HG02884 (cell line): ENCODE data around the gene MUC15.

Source experiments
- ATAC-seq: cut with Tn5 transposase; IDR thresholded peaks from one replicate; pipeline ENCODE4 v1.9.1; 2021; ENCODE audit warnings: mild to moderate bottlenecking, moderate library complexity; ENCODE audit not compliant: unreplicated experiment

Gene MUC15

GRCh38 chr11:26575946-26576345, 3.9 kb upstream of the MUC15 start:
- ATAC-seq, result no peak

DNA sequence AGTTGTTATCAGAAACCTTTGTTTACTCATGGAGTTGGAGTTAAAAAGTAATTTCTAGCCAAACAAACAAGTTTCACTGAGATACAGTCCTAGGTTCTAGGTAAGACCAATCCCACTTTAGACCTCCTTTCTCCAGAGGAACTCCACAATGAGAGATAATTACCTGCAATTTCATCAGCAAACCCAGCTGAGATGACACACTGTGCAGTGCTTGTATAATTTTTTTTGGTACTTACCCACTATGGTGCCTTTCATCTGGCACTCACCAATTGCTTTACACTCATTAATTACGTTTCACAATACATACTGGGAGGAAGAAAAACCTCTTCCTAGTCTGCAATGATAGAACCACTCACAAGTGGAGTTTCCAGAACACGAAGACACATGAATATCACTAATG, 1.8 kb upstream of the MUC15 start:
- ATAC-seq, result no peak

DNA sequence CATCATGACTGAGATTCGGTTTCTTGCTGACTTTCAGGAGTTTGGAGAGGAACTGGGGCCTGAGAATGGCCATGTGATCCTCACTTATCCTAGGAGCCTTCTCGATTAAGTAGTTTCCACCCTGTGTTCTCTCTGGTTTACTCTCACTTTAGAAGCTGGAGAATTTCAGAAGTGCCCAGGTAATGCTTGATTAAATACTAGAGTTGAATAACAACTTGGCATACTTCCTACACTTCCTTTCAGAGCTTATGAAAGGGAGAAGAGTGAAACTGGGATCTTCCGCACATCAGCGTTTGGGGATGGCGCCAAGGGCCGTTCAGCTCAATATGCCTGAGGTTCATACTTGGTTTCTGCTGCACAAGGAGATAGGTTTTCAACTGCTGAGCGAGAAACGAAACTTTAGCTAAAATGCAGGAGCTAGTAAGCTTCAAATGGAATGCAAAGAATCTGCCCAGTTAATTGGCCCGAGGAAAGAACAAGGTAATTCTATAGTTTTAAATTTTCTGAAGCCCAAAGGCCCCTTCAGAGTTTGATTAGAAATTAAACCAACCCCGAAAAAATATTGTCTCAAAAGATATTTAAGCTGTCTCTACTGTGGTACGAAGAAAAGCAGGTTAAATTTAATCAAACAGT, 823 bp upstream of the MUC15 start:
- ATAC-seq, result no peak

GRCh38 chr11:26569646-26570045, 2.4 kb downstream of the MUC15 start:
- no peak for ATAC-seq

DNA sequence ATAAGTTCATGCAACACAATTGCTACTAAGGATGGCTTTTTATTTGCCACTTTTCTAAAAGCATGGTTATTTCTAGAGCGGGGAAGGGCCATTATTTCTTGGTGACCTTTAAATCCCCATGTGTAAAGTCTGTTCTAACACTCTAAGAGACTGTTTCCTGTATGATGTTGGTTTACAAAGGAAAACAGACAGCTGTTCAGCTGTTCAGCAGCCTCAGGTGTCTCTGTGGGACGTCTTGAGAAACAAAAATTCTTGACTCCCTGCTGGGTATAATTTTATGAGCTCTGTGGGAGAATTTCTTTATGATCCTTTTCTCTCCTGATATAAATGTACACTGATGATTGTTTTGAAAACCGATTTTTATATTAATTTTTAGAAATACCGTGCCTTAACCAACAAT, 13.9 kb downstream of the MUC15 start:
- ATAC-seq, result no peak

- ATAC-seq, result no peak
Measured at GRCh38 chr11:26557666-26558065, 14.4 kb downstream of the MUC15 start.

DNA sequence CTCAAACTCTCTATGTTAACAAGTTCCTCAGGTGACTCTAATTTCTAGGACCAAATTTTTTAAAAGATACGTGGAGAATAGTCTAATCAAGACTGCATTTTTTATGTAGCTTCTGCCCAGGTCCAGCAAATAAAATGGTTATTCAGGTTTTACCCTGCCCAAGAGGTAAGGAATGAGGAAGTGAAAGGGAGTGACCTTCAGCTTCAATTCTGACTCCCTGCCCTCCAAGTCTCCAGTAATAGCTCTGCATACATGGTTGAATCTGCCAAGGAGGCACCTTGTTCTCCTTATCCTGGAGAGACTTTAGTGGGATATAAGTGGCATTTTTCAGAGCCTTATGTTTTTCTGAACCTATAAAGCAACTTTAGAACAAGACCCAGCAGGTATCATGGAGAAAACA, 15.5 kb downstream of the MUC15 start:
- no peak for ATAC-seq

GRCh38 chr11:26554455-26554854, 17.6 kb downstream of the MUC15 start:
- ATAC-seq, result no peak

- ATAC-seq, result no peak
Measured at GRCh38 chr11:26553182-26553581, 18.9 kb downstream of the MUC15 start.

DNA sequence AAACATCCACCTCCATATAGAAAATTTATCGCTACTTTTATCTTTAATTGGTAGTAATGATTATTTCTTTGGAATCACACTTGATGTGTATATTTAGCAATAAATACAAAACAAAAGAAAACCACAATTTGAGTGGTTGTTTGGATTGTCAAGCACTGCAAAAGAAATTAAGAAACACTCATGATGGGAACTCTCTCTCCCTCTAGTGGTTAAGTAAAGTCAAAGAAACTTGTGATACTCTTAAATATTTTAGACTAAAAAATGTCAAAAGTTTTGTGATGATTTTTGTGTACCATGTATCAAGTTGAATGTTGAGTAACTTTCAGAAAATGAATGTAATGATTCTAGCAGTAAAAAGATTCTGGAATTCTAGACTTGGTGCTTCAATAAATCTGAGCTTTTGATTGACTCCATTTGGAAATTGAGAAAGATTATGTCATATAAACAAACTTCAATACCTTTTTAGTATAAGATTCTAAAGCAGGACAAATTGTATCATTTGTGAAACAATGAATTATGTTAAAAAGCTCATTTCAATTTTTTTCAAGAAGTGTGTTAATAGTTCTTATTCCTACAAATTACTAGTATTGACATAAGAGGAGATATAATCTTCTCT, 20.8 kb downstream of the MUC15 start:
- ATAC-seq, result no peak

GRCh38 chr11:26550022-26550421, 22.0 kb downstream of the MUC15 start:
- ATAC-seq, result no peak

GRCh38 chr11:26549176-26549575, 22.9 kb downstream of the MUC15 start:
- no peak for ATAC-seq

- ATAC-seq, result no peak
Measured at GRCh38 chr11:26541870-26542269, 30.2 kb downstream of the MUC15 start.

GRCh38 chr11:26539517-26539916, 32.5 kb downstream of the MUC15 start:
- ATAC-seq, result no peak

GRCh38 chr11:26537341-26537740, 34.7 kb downstream of the MUC15 start:
- no peak for ATAC-seq

DNA sequence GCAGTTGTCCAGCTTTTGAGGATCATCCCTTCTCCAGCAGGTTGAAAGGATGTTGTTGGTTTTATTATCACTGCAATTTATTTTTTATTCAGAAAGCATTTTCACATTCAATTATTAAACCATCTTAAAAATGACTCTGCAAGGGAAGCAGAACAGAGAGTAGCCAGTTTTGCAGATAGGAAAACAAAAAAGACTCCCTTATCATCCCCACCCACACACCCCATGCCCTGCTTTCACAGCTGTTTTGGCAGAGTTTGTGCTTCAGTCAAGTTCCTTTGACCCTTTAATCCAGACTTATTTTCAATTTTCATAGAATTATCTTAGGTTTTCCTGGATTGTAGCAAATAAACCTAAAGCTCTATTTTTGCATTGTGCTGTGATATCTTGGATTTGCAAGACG, 44.4 kb downstream of the MUC15 start:
- ATAC-seq, result no peak

DNA sequence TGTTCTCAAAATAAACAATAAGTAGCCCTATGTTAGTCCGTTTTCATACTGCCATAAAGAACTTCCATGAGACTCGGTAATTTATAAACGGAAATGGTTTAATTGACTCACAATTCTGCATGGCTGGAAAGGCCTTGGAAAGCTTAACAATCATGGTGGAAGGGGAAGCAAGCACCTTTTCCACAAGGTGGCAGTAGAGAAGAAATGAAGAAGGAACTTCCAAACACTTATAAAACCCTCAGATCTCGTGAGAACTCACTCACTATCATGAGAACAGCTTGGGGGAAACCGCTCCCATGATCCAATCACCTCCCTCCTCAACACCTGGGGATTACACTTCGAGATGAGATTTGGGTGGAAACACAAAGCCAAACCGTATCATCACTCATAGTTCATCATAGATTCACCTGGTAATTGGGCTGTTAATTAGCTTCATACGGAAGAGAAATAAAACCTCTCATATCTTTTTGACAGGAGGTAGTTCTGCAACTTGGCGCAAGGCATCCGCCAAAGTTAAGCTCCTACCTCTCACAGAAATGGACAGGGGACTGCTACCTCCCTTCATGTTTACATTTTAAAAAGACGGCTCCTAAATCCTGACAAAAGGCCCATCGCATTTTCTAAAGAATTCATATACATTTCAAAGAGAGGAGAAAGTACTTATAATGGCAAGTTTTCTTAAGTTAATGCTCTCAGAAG, 49.0 kb downstream of the MUC15 start:
- peak; percentile 54 for ATAC-seq

DNA sequence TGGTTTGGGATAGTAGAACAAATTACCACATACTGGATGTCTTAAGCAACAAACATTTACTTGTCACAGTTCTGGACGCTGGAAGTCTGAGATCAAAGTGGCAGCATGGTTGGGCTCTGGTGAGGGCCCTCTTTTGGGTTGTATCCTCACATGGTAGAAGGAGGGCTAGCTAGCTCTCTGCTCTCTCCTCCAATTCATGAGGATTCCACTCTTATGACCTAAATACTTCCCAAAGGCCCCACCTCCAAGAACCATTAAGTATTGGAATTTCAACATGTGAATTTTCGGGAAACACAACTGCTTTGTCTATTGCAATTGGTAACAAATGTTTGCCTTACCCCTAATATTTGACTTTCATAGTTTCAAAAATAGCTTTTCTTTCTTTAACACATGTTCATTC, 52.6 kb downstream of the MUC15 start:
- no peak for ATAC-seq

DNA sequence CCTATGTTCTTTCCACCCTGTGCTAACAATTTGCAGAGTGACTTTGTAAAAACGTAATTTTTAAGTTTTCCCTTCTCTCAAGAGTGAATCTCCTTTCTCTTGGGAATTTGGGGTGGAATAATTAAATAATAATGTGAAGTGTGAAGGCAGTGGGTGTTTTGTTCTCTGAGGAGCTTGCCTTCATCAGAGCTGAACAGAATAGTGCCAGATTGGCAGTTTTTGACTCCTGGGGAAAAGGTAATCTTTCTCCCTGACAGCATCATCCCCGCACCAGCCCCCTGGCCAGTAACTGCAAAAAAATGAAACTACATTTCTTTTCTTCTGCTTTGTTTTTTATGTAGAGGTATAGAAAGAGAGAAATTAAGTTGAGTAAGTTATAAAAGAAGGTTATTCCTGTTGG, 59.9 kb downstream of the MUC15 start:
- no peak for ATAC-seq

GRCh38 chr11:26510756-26511155, 61.3 kb downstream of the MUC15 start:
- ATAC-seq, result no peak

GRCh38 chr11:26510164-26510563, 61.9 kb downstream of the MUC15 start:
- no peak for ATAC-seq
